GM19099 (cell line): ENCODE results near the gene ANAPC4.

Source experiments
- POLR2A ChIP-seq: IDR thresholded peaks from 3 replicates; pipeline ENCODE4 v1.6.1; 2011; ENCODE audit warnings: low read depth; ENCODE audit not compliant: insufficient read length; ENCODE audit errors: extremely low read depth

Gene ANAPC4

GRCh38 chr4:25443851-25444250, 66.8 kb downstream of the ANAPC4 start:
- TF ChIP-seq POLR2A: no peak

DNA sequence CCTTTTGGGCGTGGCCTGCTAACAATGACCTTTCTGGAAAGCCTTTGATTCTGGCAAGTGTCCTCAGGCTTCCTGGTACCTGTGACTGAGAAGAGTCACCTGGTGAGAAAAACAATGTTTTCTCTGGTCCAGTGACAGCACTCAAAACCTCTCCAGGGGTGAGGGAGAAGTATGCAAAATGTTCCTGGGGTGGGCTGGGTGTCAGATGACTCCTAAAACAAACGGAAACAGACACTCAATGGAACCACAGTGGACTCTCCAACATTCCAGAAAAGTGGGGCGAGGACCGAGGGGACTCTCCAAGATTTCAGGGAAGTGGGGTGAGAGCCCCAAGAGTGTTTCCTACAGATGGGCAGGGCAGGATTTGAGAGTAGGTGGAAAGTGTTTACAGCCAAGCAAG, 69.5 kb downstream of the ANAPC4 start:
- TF ChIP-seq POLR2A: no peak

DNA sequence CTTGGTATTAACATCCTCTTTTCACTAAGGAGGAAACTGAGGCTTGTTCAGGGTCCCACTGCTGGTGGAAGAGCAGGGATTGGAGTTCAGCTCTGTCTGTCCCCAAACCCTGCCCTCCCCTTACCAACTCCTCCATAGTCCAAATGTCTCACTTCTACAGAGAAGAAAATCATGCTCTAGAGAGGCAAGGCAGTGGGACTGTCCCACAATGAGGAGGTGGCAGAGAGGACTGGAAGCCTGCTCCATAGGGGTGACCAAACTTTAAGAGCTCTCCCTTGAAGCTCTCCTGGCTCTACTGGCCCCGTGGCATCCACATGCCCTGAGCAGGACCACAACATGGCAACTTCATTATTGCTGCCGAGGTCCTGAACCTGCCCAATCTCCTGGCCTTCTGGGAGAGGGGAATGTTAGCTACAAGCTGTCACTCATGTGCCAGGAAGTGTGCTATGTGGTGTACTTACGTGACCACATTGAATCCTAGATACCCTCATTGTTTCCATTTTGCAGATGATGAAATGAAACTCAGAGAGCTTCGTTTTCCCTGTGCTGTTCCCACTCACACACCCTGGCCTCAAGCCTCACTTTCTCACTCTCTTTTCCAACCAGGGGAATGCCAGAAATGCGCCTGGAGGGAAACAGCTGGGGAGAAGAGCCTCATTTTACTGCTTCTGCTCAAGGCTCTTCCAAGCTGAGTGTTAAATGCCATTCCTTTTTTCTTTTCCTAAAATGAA, 71.5 kb downstream of the ANAPC4 start:
- no peak for TF ChIP-seq POLR2A

- no peak for TF ChIP-seq POLR2A
Observed at GRCh38 chr4:25449270-25449669, 72.2 kb downstream of the ANAPC4 start.

- TF ChIP-seq POLR2A: no peak
Observed at GRCh38 chr4:25449688-25450087, 72.6 kb downstream of the ANAPC4 start.

DNA sequence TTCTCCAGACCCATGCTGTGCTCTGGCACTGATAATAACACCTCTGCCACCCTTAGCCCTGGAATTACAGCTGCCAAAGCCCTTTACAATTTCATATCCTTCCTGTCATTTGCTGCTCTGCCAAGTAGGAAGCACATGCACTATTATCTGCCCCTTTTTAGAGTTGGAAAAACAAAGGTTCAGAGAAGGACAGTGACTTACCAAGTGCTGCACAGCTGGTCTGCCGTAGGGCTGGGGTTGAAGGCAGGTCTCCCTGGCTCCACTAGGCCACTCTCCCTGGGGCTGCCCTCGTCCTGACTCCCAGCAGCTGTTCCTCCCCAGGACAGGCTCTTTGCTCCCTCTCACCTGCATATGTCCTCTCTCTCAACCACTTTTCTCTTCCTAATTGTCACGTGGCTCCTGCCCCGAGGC, 73.4 kb downstream of the ANAPC4 start:
- no peak for TF ChIP-seq POLR2A

GRCh38 chr4:25451676-25452075, 74.6 kb downstream of the ANAPC4 start:
- TF ChIP-seq POLR2A: no peak

DNA sequence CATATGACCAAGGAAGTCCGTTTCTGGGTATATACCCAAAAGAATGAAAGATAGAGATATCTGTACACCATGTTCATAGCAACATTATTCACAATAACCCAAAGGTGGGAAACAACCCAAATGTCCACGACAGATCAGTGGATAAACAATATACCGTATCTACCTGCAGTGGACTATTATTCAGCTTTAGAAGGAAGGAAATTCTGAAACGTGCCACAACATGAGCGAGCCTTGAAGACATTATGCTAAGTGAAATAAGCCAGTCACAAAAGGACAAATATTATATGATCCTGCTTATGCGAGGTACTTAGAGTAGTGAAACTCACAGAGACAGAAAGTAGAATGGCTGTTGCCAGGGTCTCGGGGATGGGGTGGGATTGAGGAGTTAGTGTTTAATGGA, 75.0 kb downstream of the ANAPC4 start:
- TF ChIP-seq POLR2A: no peak

DNA sequence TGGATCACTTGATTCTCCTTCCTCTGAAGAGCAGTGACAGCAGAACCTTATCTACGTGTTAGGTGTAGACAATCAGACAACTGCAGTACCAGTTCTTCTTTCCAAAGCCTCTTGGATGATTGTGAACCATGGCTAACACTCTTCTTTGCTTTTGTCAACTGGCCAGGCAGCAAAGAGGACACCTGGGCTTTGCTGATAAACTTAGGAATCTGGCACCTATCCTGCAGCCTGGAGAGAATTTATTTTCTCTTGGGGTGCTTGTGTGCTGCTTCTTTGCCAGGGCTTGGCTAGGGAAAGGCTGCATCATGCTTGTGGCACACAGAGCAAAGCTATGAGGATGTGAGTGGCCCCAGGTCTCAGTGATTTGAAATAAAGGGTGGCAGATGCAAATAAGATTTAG, 77.4 kb downstream of the ANAPC4 start:
- TF ChIP-seq POLR2A: no peak

DNA sequence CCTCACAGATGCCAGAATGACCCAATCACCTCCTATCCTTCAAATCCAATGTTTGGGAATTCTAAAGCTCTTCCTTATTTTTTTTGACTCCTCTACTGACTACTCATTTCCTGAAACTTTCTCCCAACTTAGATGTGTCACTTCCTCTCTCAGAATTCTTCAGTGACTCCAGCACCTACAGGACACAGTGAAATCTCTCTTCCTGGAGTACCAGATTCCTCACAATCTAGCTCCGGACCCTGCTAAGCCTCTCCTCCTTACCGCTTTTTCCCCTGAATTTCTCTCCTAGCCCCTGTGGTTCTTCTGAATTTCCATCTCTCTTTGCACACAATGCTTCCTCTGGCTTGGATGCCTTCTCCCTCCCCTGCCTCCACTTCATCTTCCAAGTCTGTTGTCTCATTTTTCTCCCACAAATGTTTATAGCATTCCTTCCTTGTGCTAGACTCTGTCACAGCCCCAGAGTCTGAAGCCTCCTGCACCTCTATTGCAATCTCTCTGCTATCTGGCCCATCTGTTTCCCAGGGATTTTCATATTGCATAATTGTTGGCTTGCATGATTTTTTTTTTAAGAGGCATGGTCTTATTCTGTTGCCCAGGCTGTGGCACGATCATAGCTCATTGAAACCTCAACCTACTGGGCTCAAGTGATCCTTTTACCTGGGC, 80.1 kb downstream of the ANAPC4 start:
- TF ChIP-seq POLR2A: no peak

DNA sequence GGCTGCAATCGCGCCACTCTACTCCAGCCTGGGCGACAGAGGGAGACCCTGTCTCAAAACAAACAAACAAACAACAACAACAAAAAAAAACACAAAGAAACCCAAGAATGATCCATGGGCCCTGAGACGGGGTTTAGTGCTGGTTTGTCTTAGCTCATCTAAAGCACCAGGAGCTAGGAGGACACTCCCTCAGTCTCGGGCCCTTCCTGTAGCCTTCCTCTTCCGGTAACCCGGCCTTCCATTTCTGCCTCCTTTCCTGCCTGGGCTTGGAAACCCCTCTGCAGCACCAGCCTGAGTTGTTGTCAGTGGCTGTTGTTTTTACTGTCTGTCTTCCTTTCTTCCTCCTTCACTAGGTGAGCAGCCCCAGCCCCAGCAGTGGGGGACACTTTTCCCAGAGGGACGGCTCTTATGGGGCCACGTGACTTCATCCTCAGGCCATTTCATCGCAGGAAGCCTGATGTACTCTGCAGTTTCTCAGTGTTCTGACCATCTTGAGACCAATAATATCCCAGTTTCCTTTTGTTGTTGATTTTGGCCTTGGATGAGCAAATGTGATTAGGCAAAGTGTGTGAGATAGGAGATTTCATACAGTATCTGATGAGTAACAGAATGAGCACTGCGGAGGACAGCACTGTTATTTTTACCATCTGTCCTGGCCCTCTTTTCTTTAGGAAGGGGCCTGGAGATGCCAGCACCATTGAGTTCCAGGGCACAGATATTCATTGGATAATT, 90.1 kb downstream of the ANAPC4 start:
- TF ChIP-seq POLR2A: no peak

DNA sequence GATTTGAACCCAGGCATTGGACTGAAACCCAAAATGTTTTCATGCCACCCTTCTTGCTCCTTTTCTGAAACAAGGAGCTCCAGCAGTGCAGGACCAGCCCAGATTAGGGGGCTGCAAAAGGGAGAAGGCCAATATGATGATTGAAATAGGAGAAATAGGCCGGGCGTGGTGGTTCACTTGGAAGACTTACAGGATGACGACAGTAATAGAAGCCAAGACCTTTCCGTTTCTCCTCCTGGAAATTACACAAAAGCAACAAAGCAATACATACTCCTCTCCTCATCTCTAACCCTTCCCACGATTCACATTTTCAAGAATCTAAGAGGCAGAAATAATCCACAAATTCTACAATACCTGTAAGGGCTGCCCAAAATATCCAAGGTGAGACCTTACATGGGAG, 90.8 kb downstream of the ANAPC4 start:
- no peak for TF ChIP-seq POLR2A
